Ishikawa (cell line): Measurements from ENCODE around the gene VWA3B.

Source experiments
- CEBPB ChIP-seq: IDR thresholded peaks from 2 replicates; pipeline ENCODE4 v1.6.1; 2012
- CREB1 ChIP-seq: IDR thresholded peaks from 2 replicates; pipeline ENCODE4 v1.6.1; 2012; ENCODE audit warnings: low read depth
- EGR1 ChIP-seq: IDR thresholded peaks from 2 replicates; pipeline ENCODE4 v1.6.1; 2012
- EP300 ChIP-seq: IDR thresholded peaks from 2 replicates; pipeline ENCODE4 v1.6.1; 2012; ENCODE audit warnings: borderline replicate concordance
- FOXM1 ChIP-seq: IDR thresholded peaks from 2 replicates; pipeline ENCODE4 v1.6.1; 2012; ENCODE audit warnings: low read depth, borderline replicate concordance
- MAX ChIP-seq: IDR thresholded peaks from 2 replicates; pipeline ENCODE4 v1.6.1; 2012
- NFIC ChIP-seq: IDR thresholded peaks from 2 replicates; pipeline ENCODE4 v1.6.1; 2012
- RAD21 ChIP-seq: IDR thresholded peaks from 2 replicates; pipeline ENCODE4 v1.6.1; 2012; ENCODE audit warnings: low read depth
- REST ChIP-seq: IDR thresholded peaks from 2 replicates; pipeline ENCODE4 v1.6.1; 2012; ENCODE audit warnings: low read depth, mild to moderate bottlenecking
- TAF1 ChIP-seq: IDR thresholded peaks from 2 replicates; pipeline ENCODE4 v1.6.1; 2012; ENCODE audit warnings: low read depth, mild to moderate bottlenecking
- TCF12 ChIP-seq: IDR thresholded peaks from 2 replicates; pipeline ENCODE4 v1.6.1; 2012; ENCODE audit warnings: low read depth
- TEAD4 ChIP-seq: IDR thresholded peaks from 2 replicates; pipeline ENCODE4 v1.6.1; 2012
- USF1 ChIP-seq: IDR thresholded peaks from 2 replicates; pipeline ENCODE4 v1.6.1; 2012
- YY1 ChIP-seq: IDR thresholded peaks from 2 replicates; pipeline ENCODE4 v1.6.1; 2012; ENCODE audit warnings: low read depth
- ZBTB7A ChIP-seq: IDR thresholded peaks from 2 replicates; pipeline ENCODE4 v1.6.1; 2012; ENCODE audit warnings: low read depth

VWA3B gene

GRCh38 chr2:98065808-98066207, 21.2 kb upstream of the VWA3B start:
- TF ChIP-seq ZBTB7A: no peak

- TF ChIP-seq EP300: no peak
- TF ChIP-seq REST: no peak
- TF ChIP-seq CEBPB: no peak
- TF ChIP-seq MAX: no peak
- TF ChIP-seq TEAD4: no peak
- TF ChIP-seq USF1: no peak
- no peak for TF ChIP-seq CREB1
- no peak for TF ChIP-seq NFIC
- TF ChIP-seq RAD21: no peak
- TF ChIP-seq ZBTB7A: no peak
Measured at GRCh38 chr2:98067160-98067559, 19.8 kb upstream of the VWA3B start.

- TF ChIP-seq YY1 (no peak), TCF12 (no peak), EP300 (no peak), USF1 (no peak), MAX (no peak), NFIC (no peak)
Measured at GRCh38 chr2:98070081-98070480, 16.9 kb upstream of the VWA3B start.

- TF ChIP-seq TAF1: no peak
- TF ChIP-seq USF1: no peak
- TF ChIP-seq ZBTB7A: no peak
- no peak for TF ChIP-seq TEAD4
- no peak for TF ChIP-seq FOXM1
- TF ChIP-seq EGR1: no peak
- no peak for TF ChIP-seq TCF12
- no peak for TF ChIP-seq REST
- TF ChIP-seq EP300: no peak
- TF ChIP-seq CREB1: no peak
Measured at GRCh38 chr2:98072442-98072841, 14.5 kb upstream of the VWA3B start.

GRCh38 chr2:98078701-98079100, 8.3 kb upstream of the VWA3B start:
- TF ChIP-seq NFIC (no peak), FOXM1 (no peak), CREB1 (no peak), MAX (no peak), ZBTB7A (no peak), CEBPB (no peak), USF1 (no peak), REST (no peak), YY1 (no peak), TAF1 (no peak), EGR1 (no peak), RAD21 (no peak), TCF12 (no peak), TEAD4 (no peak), EP300 (no peak)
